ENCODE results near the gene PCSK6. TPM values are rescaled to one million over a fixed set of nuclear protein-coding genes. Genes with fewer than 3 reads are reported as not detected.
"Not testable (repeated sequence)": the region's sequence is repeated elsewhere in the genome, so short reads cannot be mapped to it uniquely, and the experiment has no call there.

PCSK6 gene
- polyA plus RNA-seq, 3 donors: 6.5 to 9.2 (median 7.3) TPM

GRCh38 chr15:101348643-101349042 lies 140.9 kb downstream of the PCSK6 start:
- no peak for DNase-seq (ENCODE audit: low read depth in 3 of 3, low spot score in 2 of 3)

- DNase-seq (ENCODE audit: low read depth in 3 of 3, low spot score in 2 of 3): no peak
Measured at GRCh38 chr15:101348015-101348414, 141.5 kb downstream of the PCSK6 start.

- DNase-seq (ENCODE audit: low read depth in 3 of 3, low spot score in 2 of 3): no peak
Measured at GRCh38 chr15:101347454-101347853, 142.1 kb downstream of the PCSK6 start.

GRCh38 chr15:101346928-101347327 lies 142.6 kb downstream of the PCSK6 start:
- DNase-seq (ENCODE audit: low read depth in 3 of 3, low spot score in 2 of 3): no peak

- no peak for DNase-seq (ENCODE audit: low read depth in 3 of 3, low spot score in 2 of 3)
Measured at GRCh38 chr15:101342056-101342455, 147.5 kb downstream of the PCSK6 start.

GRCh38 chr15:101338502-101339057 lies 150.9 kb downstream of the PCSK6 start:
- DNase-seq (ENCODE audit: low read depth in 3 of 3, low spot score in 2 of 3): no peak

GRCh38 chr15:101337976-101338375 lies 151.5 kb downstream of the PCSK6 start:
- DNase-seq (ENCODE audit: low read depth in 3 of 3, low spot score in 2 of 3): no peak

GRCh38 chr15:101333907-101334789 lies 155.4 kb downstream of the PCSK6 start:
- DNase-seq (ENCODE audit: low read depth in 3 of 3, low spot score in 2 of 3): not testable (repeated sequence)

- DNase-seq (ENCODE audit: low read depth in 3 of 3, low spot score in 2 of 3): no peak
Measured at GRCh38 chr15:101332061-101332467, 157.4 kb downstream of the PCSK6 start.

- DNase-seq (ENCODE audit: low read depth in 3 of 3, low spot score in 2 of 3): no peak
Measured at GRCh38 chr15:101329867-101330380, 159.6 kb downstream of the PCSK6 start.

- no peak for DNase-seq (ENCODE audit: low read depth in 3 of 3, low spot score in 2 of 3)
Measured at GRCh38 chr15:101329309-101329863, 160.1 kb downstream of the PCSK6 start.

GRCh38 chr15:101328001-101328400 lies 161.5 kb downstream of the PCSK6 start:
- no peak for DNase-seq (ENCODE audit: low read depth in 3 of 3, low spot score in 2 of 3)

- DNase-seq (ENCODE audit: low read depth in 3 of 3, low spot score in 2 of 3): no peak
Measured at GRCh38 chr15:101327147-101327740, 162.3 kb downstream of the PCSK6 start.

- no peak for DNase-seq (ENCODE audit: low read depth in 3 of 3, low spot score in 2 of 3)
Measured at GRCh38 chr15:101326462-101327146, 162.9 kb downstream of the PCSK6 start.

GRCh38 chr15:101326026-101326315 lies 163.5 kb downstream of the PCSK6 start:
- no peak for DNase-seq (ENCODE audit: low read depth in 3 of 3, low spot score in 2 of 3)

GRCh38 chr15:101325263-101326025 lies 164.1 kb downstream of the PCSK6 start:
- no peak for DNase-seq (ENCODE audit: low read depth in 3 of 3, low spot score in 2 of 3)

- DNase-seq (ENCODE audit: low read depth in 3 of 3, low spot score in 2 of 3): no peak
Measured at GRCh38 chr15:101324524-101325177, 164.9 kb downstream of the PCSK6 start.

GRCh38 chr15:101323793-101324523 lies 165.5 kb downstream of the PCSK6 start:
- DNase-seq (ENCODE audit: low read depth in 3 of 3, low spot score in 2 of 3): no peak
